Right lobe of liver (tissue), 6 donors: ENCODE measurements around the gene SLC2A10. TPM values are rescaled to one million over a fixed set of nuclear protein-coding genes. Genes with fewer than 3 reads are reported as not detected.

Experiments used
- ATAC-seq, 4 donors: fragments of 200-7000 bp; cut with Tn5 transposase; one replicate each; pipeline ENCODE4 v1.9.1; 2020; ENCODE audit warnings: mild to moderate bottlenecking in 4 of 4, moderate library complexity in 4 of 4
- DNase-seq, 3 donors: peaks; one replicate each; pipeline ENCODE4 v3.0.0-alpha.2; 2020
- H3K27ac ChIP-seq, 3 donors: fragments of 200-600 bp; one replicate each; pipeline ENCODE4 v1.8.0; 2022
- H3K27me3 ChIP-seq, 2 donors: fragments of 200-600 bp; one replicate each; pipeline ENCODE4 v1.8.0; 2022
- H3K36me3 ChIP-seq, 4 donors: fragments of 200-600 bp; sonication (generic) in 1 of 4; one replicate each; pipeline versions ENCODE4 v1.5.1 to v1.8.0; 2017 to 2022; ENCODE audit warnings: control low read depth in 1 of 4
- H3K4me1 ChIP-seq, 4 donors: fragments of 200-600 bp; sonication (generic) in 1 of 4; one replicate each; pipeline versions ENCODE4 v1.5.1 to v1.8.0; 2017 to 2022; ENCODE audit warnings: control low read depth in 1 of 4
- H3K4me3 ChIP-seq, 3 donors: fragments of 200-600 bp; one replicate each; pipeline ENCODE4 v1.8.0; 2022
- H3K9me3 ChIP-seq, 4 donors: fragments of 200-600 bp; sonication (generic) in 1 of 4; one replicate each; pipeline versions ENCODE4 v1.5.1 to v1.8.0; 2017 to 2022; ENCODE audit warnings: control low read depth in 1 of 4
- POLR2A ChIP-seq: fragments of 450-650 bp; IDR thresholded peaks from one replicate; pipeline ENCODE4 v1.6.1; 2017; ENCODE audit warnings: antibody characterized with exemption, mild to moderate bottlenecking
- WGBS: methylation state at CpG from one replicate; pipeline ENCODE4 v1.1.6; 2018; ENCODE audit warnings: low coverage, low lambda C conversion rate; ENCODE audit not compliant: insufficient coverage; ENCODE audit errors: missing lambda C conversion rate; 5-methylcytosine and 5-hydroxymethylcytosine counted together
- intact Hi-C, 2 donors: fragments of 100-400 bp; cut with DNase I; formaldehyde crosslinking; loops; one replicate each; pipeline versions ENCODE4 v1.11.2 to v1.14.1; 2022
- total RNA-seq, 6 experiments: library from RNA; depleted of rRNA in 2 of 6; stranded (reverse); fragments of >200 nt in 2 of 6; fragmentation: NEBNext Ultra II Directional in 3 of 6; extraction: Animal tissue kit (Norgen Biotek cat#: 25700) in 3 of 6; gene quantifications; one replicate each; pipeline versions ENCODE4 v1.1.0 to v1.2.4, GENCODE V29; 2016 to 2023
- TF ChIP-seq, protein P1 (sequence below), 4 donors: fragments of 200-600 bp in 3 of 4; fragments of 450-650 bp in 1 of 4; IDR thresholded peaks; one replicate each; pipeline versions ENCODE4 v1.5.1 to v1.8.0; 2016 to 2022; ENCODE audit warnings: antibody characterized with exemption in 4 of 4, mild to moderate bottlenecking in 2 of 4
- donor health status: DM: no; HTN: yes; CAD: no.
- donor health status: DM: no; HTN: no; CAD: no.
- donor health status: DM: no; HTN: no; CAD: no.
- donor health status: DM: no; HTN: yes; CAD: no.
- donor health status: DM: no; HTN: yes; CAD: no.

Gene SLC2A10
- total RNA-seq, 6 experiments from 2014 or later = 35.4 to 47.3 (median 42.7) TPM

- ATAC-seq (no peak), DNase-seq (no peak)
- H3K4me1 ChIP-seq = peaks cover 0 to 59% (median 28%) of the 10 kb centered on the region in 4 donors
- H3K4me3 ChIP-seq = no peak overlapping the region
- H3K9me3 ChIP-seq = no peaks in the 10 kb centered on the region
- H3K27me3 ChIP-seq = no peaks in the 10 kb centered on the region
- no peak overlapping the region for H3K27ac ChIP-seq
- intact Hi-C loops = no loop called here
- TF ChIP-seq, protein P1, sequence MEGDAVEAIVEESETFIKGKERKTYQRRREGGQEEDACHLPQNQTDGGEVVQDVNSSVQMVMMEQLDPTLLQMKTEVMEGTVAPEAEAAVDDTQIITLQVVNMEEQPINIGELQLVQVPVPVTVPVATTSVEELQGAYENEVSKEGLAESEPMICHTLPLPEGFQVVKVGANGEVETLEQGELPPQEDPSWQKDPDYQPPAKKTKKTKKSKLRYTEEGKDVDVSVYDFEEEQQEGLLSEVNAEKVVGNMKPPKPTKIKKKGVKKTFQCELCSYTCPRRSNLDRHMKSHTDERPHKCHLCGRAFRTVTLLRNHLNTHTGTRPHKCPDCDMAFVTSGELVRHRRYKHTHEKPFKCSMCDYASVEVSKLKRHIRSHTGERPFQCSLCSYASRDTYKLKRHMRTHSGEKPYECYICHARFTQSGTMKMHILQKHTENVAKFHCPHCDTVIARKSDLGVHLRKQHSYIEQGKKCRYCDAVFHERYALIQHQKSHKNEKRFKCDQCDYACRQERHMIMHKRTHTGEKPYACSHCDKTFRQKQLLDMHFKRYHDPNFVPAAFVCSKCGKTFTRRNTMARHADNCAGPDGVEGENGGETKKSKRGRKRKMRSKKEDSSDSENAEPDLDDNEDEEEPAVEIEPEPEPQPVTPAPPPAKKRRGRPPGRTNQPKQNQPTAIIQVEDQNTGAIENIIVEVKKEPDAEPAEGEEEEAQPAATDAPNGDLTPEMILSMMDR (IDR thresholded peaks at IDR 0.05) = peak in 1 of 4 donors; percentile 22
- TF ChIP-seq POLR2A = no peak
- 66% methylated on average over 7 of the region's 8 CpGs for WGBS
- H3K36me3 ChIP-seq = no peaks in the 10 kb centered on the region
Measured at GRCh38 chr20:46708172-46708860, 1.1 kb upstream of the SLC2A10 start.

- H3K36me3 ChIP-seq = no peaks in the 10 kb centered on the region
- ATAC-seq (no peak), DNase-seq (no peak)
- 85% methylated on average over 4 of the region's 13 CpGs for WGBS
- TF ChIP-seq, protein P1 (IDR thresholded peaks at IDR 0.05) = no peak
- TF ChIP-seq POLR2A = no peak
- peaks cover 0 to 59% (median 29%) of the 10 kb centered on the region in 4 donors for H3K4me1 ChIP-seq
- H3K4me3 ChIP-seq = peak overlapping the region; percentile 80 to 85 (median 80)
- intact Hi-C loops = no loop called here
- H3K9me3 ChIP-seq = no peaks in the 10 kb centered on the region
- H3K27ac ChIP-seq = peak overlapping the region; percentile 87 to 92 (median 88)
- no peaks in the 10 kb centered on the region for H3K27me3 ChIP-seq
Measured at GRCh38 chr20:46709055-46709458, 392 bp upstream of the SLC2A10 start.

GRCh38 chr20:46710153-46710913 lies 884 bp downstream of the SLC2A10 start:
- Histone ChIP-seq H3K36me3 (no peaks in the 10 kb centered on the region), H3K9me3 (no peaks in the 10 kb centered on the region), H3K4me1 (peaks cover 0 to 61% (median 30%) of the 10 kb centered on the region in 4 donors), H3K27ac (peak overlapping the region; percentile 87 to 92 (median 88)), H3K27me3 (no peaks in the 10 kb centered on the region), H3K4me3 (peak overlapping the region; percentile 80 to 85 (median 80))
- intact Hi-C loops = no loop called here
- 13% methylated on average over 17 of the region's 22 CpGs for WGBS
- ATAC-seq = peak; percentile 50 to 65 (median 58)
- DNase-seq = peak; percentile 48 to 80 (median 71)
- TF ChIP-seq, protein P1 (IDR thresholded peaks at IDR 0.05) = no peak
- TF ChIP-seq POLR2A = peak; percentile 17

DNA sequence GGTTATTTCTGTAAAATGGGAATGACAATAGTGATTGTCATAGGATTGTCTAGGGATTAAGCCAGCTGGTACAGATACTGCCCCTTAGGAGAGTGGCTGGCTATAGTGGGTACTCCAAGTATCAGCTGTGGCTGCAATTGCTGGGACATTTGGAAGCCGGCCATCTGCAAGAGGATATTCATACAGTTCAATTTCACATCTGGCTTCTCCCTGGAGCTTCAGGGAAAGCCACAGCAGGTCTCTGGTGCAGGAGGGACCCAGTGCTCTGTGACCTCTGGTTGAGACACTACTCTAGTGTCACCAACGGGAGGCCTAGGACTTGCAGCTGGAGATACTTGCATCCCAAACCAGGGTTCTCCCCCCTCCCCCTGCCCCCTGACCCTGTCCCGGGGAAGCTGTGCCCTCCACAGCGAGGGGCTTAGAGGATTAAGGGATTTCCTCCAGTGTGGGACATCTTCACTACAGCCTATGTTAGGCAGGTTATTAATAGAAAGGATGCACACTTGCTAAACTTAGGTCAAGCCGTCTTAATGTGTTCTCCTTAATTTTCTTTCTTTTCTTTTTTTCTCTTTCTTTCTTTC lies 2.7 kb downstream of the SLC2A10 start:
- no peaks in the 10 kb centered on the region for H3K27me3 ChIP-seq
- ATAC-seq (no peak), DNase-seq (no peak)
- no peaks in the 10 kb centered on the region for H3K36me3 ChIP-seq
- peak overlapping the region in 1 of 3 donors; percentile 92 for H3K27ac ChIP-seq
- H3K4me3 ChIP-seq = no peak overlapping the region
- TF ChIP-seq, protein P1 (IDR thresholded peaks at IDR 0.05) = no peak
- TF ChIP-seq POLR2A = no peak
- 51% methylated on average over 4 of the region's 5 CpGs for WGBS
- peaks cover 0 to 60% (median 30%) of the 10 kb centered on the region in 4 donors for H3K4me1 ChIP-seq
- H3K9me3 ChIP-seq = no peaks in the 10 kb centered on the region
- intact Hi-C loops = no loop called here
